Activated CD4-positive, alpha-beta T cell treated with anti-CD3 and anti-CD28 coated beads, Interleukin-2, amount 10 ng/mL, durations not matched to agents 24 days and 14 days (primary cell): ENCODE measurements around the gene USPL1. TPM values are rescaled to one million over a fixed set of nuclear protein-coding genes. Genes with fewer than 3 reads are reported as not detected.

Source experiments
- DNase-seq: peaks from one replicate; pipeline ENCODE4 v3.0.0; 2022
- H3K27ac Mint-ChIP-seq: one replicate; pipeline ENCODE4 v1.8.0; 2022; ENCODE audit warnings: mild to moderate bottlenecking, mixed read lengths
- H3K27me3 Mint-ChIP-seq: one replicate; pipeline ENCODE4 v1.8.0; 2022; ENCODE audit warnings: mixed read lengths
- H3K36me3 Mint-ChIP-seq: one replicate; pipeline ENCODE4 v1.8.0; 2022; ENCODE audit warnings: low read depth, mild to moderate bottlenecking, mixed read lengths
- H3K4me1 Mint-ChIP-seq: one replicate; pipeline ENCODE4 v1.8.0; 2021; ENCODE audit warnings: mixed read lengths
- H3K4me3 Mint-ChIP-seq: one replicate; pipeline ENCODE4 v1.8.0; 2022; ENCODE audit warnings: mild to moderate bottlenecking, moderate library complexity, mixed read lengths
- H3K9me3 Mint-ChIP-seq: one replicate; pipeline ENCODE4 v1.8.0; 2021; ENCODE audit warnings: mixed read lengths
- intact Hi-C: fragments of 100-400 bp; cut with micrococcal nuclease; formaldehyde crosslinking; loops from one replicate; pipeline ENCODE4 v1.15.1; 2023
- total RNA-seq: library from RNA; stranded (reverse); gene quantifications from 2 replicates; pipeline ENCODE4 v1.2.3, GENCODE V29; 2022

Gene USPL1
- total RNA-seq, 1 donor from 2014 or later, result 18.7 TPM

DNA sequence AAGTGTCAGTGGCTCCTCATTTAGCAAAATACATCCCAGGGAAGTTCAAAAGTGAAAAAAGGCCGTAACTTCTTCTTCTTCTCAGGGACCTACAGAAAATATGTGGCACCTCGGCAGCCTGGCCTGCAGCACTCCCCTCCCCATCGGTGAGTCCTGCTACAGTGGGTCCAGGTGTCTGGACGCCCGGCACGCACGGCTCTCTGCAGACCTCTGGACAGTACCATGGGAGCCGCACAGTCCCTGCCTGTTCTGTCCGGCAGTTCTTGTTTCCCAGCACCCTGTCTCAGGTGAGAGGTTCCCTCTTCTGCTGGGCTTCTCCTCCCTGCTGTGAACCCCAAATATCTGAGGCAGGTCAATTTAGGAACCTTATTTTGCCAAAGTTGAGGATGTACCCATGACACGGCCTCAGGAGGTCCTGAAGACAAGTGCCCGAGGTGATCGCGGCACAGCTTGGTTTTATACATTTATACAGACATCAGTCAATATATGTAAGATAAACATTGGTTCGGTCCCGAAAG is 80.8 kb downstream of the USPL1 start:
- H3K27me3 Mint-ChIP-seq, result peaks cover 40% of the 10 kb centered on the region
- intact Hi-C loops, result no loop called here
- peaks cover 3% of the 10 kb centered on the region for H3K9me3 Mint-ChIP-seq
- no peak overlapping the region for H3K4me3 Mint-ChIP-seq
- DNase-seq, result no peak
- H3K27ac Mint-ChIP-seq, result no peak overlapping the region
- no peaks in the 10 kb centered on the region for H3K36me3 Mint-ChIP-seq
- peaks cover 36% of the 10 kb centered on the region for H3K4me1 Mint-ChIP-seq

DNA sequence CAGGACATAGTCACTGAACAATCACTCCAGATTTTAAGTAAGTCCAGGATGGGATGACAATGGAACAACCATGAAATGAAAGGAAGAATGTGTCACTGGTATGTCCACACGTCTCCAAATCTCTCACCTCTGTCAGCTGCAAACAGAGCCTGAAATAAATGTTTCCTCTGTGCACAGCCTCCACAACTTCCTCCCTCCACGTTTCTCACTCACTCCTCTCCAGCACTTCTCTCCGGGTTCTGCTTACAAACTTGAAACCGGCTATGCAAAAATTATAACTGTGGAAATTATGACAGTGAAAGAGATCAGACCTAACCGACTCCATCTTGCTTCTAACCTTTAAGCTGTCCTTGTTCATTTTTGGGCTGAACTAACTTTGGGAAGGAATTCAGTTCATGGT is 82.6 kb downstream of the USPL1 start:
- DNase-seq, result no peak
- no peaks in the 10 kb centered on the region for H3K9me3 Mint-ChIP-seq
- H3K36me3 Mint-ChIP-seq, result no peaks in the 10 kb centered on the region
- peaks cover 32% of the 10 kb centered on the region for H3K4me1 Mint-ChIP-seq
- no peak overlapping the region for H3K27ac Mint-ChIP-seq
- peaks cover 36% of the 10 kb centered on the region for H3K27me3 Mint-ChIP-seq
- intact Hi-C loops, result no loop called here
- H3K4me3 Mint-ChIP-seq, result no peak overlapping the region

DNA sequence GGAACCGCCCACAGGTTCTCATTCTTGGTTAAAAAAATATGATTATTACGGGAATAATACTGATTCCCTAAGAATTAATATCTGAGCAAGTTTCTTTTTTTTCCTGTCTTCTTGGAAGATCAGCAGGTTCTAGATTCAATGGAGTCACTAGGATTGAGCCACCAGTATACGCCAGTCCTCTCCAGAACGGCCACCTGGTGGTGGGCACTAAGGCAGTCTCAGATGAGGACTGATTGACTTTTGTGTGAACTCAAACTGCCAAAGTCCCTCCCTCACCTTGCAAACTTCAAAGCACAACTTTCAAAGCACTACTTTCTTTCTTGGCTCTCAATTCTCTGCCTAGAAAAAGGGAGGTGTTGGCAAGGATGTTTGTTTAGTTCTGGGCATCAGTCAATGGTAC is 84.3 kb downstream of the USPL1 start:
- Mint-ChIP-seq H3K27ac (no peak overlapping the region), H3K4me1 (peaks cover 15% of the 10 kb centered on the region), H3K9me3 (no peaks in the 10 kb centered on the region), H3K36me3 (no peaks in the 10 kb centered on the region), H3K27me3 (peaks cover 37% of the 10 kb centered on the region), H3K4me3 (no peak overlapping the region)
- intact Hi-C loops, result no loop called here
- no peak for DNase-seq

DNA sequence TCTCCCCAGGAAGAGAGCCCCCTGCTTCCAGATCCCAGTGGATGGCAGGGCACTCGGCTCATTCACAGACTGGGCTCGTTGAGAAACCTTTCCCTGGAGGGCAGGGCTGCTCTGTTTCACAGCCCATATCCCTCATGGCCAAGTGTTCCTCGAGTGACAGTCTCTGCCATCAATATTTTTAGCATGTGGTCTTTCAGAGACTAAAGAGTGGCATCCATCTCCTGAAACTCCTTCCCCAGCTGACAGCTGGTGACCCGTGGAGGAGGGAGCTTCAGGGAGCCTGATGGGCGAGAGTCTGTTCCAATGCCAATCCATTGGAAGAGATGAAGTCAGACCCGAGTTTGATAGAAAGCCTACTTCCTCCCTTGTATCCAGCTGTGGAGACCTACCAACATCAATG is 86.9 kb downstream of the USPL1 start:
- Mint-ChIP-seq H3K4me3 (no peak overlapping the region), H3K36me3 (no peaks in the 10 kb centered on the region), H3K27me3 (peaks cover 27% of the 10 kb centered on the region), H3K27ac (no peak overlapping the region), H3K9me3 (no peaks in the 10 kb centered on the region), H3K4me1 (peaks cover 9% of the 10 kb centered on the region)
- DNase-seq, result no peak
- intact Hi-C loops, result no loop called here

DNA sequence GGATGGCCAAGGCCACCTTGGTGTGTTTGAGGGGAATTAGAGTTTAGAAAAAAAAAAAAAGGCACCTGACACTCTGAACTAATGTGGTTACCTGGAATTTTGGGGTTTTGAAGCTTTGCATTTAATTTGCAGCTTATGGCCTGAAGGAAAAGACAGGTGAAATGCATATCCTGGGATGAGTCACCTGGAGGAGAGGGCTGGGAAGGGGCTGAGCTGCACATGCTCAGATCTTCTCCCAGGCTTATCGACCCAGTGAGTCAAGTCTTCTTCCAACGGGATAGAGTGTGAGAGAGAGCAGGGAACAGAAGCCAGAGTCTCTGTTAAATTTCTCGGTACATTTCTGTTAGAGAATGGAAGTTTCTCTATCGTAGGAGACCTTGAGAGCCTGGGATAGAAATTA is 88.0 kb downstream of the USPL1 start:
- Mint-ChIP-seq H3K36me3 (no peaks in the 10 kb centered on the region), H3K27ac (no peak overlapping the region), H3K9me3 (no peaks in the 10 kb centered on the region), H3K4me1 (peaks cover 6% of the 10 kb centered on the region), H3K27me3 (peaks cover 22% of the 10 kb centered on the region), H3K4me3 (no peak overlapping the region)
- intact Hi-C loops, result no loop called here
- no peak for DNase-seq

DNA sequence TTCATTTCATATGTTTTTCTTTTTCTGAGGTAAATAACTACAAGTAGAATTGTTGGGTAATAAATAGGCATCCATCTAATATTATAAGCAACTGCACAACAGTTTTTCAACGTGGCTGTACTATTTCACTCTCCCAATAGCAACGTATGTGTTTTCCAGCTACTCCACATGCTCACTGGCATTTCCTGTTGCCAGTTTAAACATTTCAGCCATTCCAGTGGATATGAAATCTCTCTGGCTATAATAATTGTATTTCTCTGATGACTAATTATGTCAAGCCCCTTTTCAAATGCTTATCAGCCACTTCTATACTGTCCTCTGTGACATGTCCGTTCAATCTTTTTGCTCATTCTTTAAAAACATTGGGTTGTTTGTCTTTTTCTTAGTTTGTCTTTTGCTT is 90.8 kb downstream of the USPL1 start:
- Mint-ChIP-seq H3K36me3 (no peaks in the 10 kb centered on the region), H3K9me3 (no peaks in the 10 kb centered on the region), H3K4me1 (peaks cover 18% of the 10 kb centered on the region), H3K4me3 (no peak overlapping the region), H3K27me3 (peaks cover 15% of the 10 kb centered on the region), H3K27ac (no peak overlapping the region)
- intact Hi-C loops, result no loop called here
- DNase-seq, result no peak

Other genes starting within 250 kb of the USPL1 start
- gene UBE2L5, start 195.4 kb upstream of the USPL1 start, total RNA-seq, result not detected in 2 replicates
- gene HMGB1, start 152.0 kb upstream of the USPL1 start, total RNA-seq, result 624 and 640 TPM in 2 replicates
- gene ALOX5AP, start 117.6 kb downstream of the USPL1 start, total RNA-seq, result 33.3 and 33.4 TPM in 2 replicates